GM20431 (cell line): ENCODE measurements around the gene DUSP11.
"Not testable (repeated sequence)": the region's sequence is repeated elsewhere in the genome, so short reads cannot be mapped to it uniquely, and the experiment has no call there.

Experiments used
- in situ Hi-C: fragments of 300-500 bp; cut with MseI, MboI; formaldehyde crosslinking; loops from one replicate; pipeline ENCODE4 v1.15.0; 2020; ENCODE audit warnings: low sequenced_read_pairs; ENCODE audit not compliant: unreplicated experiment

Gene DUSP11

DNA sequence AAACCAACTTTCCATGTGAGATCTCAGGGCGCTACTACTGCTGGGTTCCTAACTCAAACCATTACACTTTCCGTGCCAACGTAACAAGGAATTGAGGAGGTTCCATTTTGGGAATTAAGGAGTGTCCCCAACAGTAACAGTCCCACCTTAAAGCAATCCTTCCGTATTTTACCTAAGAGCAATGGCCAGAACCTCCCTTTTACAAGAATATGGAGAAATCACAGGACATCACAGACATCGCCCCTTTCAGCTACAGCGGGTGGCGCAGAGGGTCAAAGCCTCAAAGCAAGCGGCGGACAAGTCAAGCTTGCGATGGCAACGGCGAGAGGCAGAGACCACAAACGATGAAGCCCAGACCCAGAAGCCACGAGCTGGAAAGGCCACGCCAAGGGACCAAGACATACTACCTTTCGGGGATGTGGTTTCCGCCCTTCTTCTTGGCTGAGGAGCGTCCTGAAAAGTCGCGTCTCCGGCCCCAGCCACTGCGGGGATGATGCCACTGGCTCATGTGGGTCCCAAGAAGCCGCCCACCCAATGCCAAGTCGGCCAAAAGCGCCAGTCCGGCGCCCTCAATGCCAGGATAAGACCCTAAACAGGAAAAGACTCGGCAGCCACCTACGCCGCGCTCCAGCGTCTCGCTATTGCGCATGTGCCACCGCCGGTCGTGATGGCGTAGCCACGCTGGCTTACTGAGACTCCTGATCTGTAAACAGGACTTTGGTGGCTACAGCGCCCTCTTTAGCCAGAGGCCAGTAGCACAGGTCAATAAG is at the start of gene DUSP11:
Gene DUSP11, minus strand, starts transcription at position 637 of the 770 bp plus-strand sequence. Its CDS starts 129 bp downstream, at position 508.
- in situ Hi-C loops: no loop called here

- in situ Hi-C loops: no loop called here
Observed at GRCh38 chr2:73828818-73829570, 49.1 kb upstream of the DUSP11 start, which contains the start of gene STAMBP. Gene STAMBP, plus strand, starts transcription at chr2:73828961. Its CDS starts 1,896 bp downstream, at chr2:73830857.

- in situ Hi-C loops: no loop called here
Observed at GRCh38 chr2:73828389-73828817, 48.5 kb upstream of the DUSP11 start.

GRCh38 chr2:73827660-73828388 is 47.9 kb upstream of the DUSP11 start:
- in situ Hi-C loops: no loop called here

DNA sequence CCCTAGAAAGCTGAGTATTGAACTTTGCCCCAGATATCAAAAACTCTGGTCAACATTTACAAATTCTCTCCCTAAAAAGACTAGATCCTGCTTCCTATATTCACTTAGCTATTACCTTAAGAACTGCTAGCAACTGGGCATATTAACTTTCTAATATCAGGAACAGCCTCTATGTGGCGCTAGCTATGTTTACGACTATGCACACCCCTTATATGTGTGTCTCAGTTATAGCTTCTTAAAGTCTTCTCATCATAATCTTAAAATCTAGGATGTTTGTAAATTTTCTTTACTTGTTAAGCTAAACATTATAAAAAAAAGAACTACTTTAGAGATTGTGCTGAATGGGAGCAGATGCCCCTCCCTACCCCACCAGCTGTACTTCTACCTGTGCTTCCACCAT is 47.1 kb upstream of the DUSP11 start:
- in situ Hi-C loops: no loop called here

DNA sequence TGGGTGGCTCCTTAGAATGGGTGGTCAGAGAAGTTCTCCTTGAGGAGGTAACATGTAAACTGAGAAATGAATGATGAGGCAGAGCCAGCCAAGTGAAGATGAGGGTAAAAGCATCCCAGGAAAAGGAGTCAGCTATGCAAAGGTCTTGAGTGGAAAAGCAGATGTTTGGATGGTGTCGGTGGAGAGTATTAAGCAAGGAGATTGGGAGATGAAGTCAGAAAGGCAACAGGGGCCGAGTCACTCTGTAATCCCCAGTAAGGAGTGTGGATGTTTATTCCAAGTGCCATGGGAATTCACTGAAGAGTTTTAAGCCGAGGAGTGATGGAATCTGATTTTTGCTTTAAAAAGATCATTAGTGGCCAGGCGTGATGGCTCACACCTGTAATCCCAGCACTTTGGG is 45.5 kb upstream of the DUSP11 start:
- in situ Hi-C loops: no loop called here

DNA sequence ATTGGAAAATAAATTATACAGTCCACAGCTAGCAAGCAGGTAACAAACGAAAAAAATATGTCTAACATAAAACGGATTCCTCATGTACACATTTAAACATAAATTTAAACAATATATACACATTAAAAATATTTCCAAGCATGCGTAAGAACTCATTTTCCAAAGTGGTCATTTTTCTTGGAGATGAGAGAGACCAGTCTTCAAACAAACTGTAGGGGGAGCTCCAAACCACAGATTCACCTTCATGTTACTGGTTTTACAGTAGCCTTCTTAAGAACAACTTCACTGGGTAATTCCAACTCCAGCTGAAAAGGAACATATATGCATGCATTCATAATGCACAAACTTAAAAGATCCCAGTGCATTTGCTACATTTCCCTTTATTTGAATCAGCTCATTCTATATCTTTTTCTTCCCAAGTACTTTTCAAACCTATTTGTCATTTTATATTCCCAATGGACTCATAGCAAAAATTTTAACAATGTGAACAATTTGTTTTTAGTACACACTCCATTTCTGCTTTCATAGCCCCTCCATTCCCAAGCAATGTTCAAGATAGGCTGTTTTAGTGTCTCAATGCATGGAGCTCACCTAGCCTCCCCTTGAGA is 44.1 kb upstream of the DUSP11 start:
- in situ Hi-C loops: no loop called here

- in situ Hi-C loops: no loop called here
Observed at GRCh38 chr2:73823416-73823815, 43.5 kb upstream of the DUSP11 start.

DNA sequence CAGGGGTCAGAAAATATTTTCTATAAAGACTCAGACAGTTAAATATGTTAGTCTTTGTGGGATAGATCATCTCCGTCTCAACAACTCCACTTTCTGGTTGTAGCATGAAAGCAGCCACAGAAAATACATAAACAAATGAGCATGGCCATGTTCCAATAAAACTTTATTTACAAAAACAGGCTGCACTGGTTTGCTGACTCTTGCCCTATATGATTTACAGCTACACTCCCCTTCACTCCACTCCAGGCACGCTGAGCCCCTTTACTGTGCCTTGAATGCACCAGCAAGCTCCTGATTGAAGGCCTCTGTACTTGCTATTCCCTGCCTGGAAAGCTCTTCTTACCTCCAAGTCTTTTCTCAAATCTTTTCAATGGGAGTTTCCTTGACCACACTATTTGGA is 43.1 kb upstream of the DUSP11 start:
- in situ Hi-C loops: no loop called here

DNA sequence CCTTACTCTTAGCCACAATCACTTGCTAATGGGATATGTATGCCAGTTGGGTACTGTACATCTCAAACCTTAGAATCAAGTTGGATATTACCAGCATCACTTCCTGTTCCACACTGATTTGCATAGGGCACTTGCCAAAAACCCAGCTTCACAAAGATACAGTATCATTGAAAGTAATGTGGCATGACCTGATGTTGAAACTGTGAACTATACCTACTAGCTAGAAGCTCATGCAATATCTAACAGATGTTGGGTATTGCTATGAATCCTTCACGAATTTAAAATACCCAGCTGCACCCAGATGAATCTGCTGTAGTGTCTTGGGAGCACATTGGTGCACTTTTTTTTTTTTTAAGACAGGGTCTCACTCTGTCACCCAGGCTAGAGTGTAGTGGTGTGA is 42.4 kb upstream of the DUSP11 start:
- in situ Hi-C loops: no loop called here

DNA sequence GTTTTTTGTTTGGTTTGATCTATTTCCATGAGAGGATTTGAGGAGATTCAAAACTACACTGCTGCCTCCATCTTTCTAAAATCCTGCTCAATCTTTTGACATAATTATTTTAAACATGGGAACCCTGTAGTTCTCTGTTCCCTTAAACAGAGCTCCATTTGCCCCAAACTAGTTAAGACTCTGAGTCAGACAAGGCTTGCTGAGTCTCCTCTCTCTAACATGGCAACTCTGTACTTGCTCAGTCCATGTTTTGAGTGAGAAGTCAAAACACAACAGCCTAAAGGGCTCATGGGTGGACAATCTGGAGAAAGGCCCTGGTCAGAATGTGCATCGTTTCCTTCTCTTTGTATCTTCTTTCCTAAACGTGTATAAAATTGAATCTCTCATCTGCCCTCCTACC is 41.8 kb upstream of the DUSP11 start:
- in situ Hi-C loops: no loop called here

DNA sequence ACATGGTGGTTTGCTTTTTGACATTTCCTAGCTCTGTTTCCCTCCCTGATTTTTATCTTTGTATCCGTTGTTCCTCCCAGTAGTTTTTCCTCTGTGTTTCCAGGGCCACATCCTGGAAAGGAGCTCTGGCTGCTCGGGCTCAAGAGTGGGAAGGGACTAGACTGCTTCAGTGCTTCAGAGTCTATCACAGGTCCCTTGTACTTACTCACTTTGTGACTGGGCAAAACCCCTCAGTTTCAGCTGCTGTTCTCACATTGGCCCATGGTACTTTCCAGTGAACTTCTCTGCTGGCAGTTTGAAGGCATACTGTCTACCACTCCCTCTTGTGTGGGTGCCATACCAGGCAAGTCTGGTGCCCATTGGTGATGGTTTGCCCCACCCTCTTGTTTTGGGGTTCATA is 41.3 kb upstream of the DUSP11 start:
- in situ Hi-C loops: no loop called here

- in situ Hi-C loops: no loop called here
Observed at GRCh38 chr2:73818296-73818695, 38.4 kb upstream of the DUSP11 start.

GRCh38 chr2:73812635-73813034 is 32.7 kb upstream of the DUSP11 start:
- in situ Hi-C loops: no loop called here

- in situ Hi-C loops: no loop called here
Observed at GRCh38 chr2:73811878-73812277, 32.0 kb upstream of the DUSP11 start.

DNA sequence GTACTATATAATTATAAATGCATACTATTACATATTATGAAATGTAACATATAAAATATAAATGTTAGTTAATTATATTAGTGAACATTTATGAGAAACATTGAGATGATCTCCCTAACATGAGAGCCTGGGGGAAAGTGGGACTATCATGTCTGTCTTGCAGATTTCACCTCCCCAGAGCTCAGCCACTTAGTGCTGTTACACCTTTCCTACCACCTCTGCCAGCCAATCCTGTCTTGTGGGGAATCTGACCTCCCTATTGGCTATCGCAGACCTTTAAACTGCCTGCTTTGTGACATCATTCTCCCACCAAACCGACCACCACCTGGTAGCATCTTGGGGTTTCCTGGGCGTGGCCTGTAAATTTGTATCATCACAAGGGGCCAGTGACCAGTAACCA is 4.0 kb upstream of the DUSP11 start, which contains the start of gene C2orf78:
Gene C2orf78, plus strand, starts transcription at position 301 of the 400 bp plus-strand sequence. CDS start 127 bp downstream, outside the sequence.
- in situ Hi-C loops: not testable (repeated sequence)

DNA sequence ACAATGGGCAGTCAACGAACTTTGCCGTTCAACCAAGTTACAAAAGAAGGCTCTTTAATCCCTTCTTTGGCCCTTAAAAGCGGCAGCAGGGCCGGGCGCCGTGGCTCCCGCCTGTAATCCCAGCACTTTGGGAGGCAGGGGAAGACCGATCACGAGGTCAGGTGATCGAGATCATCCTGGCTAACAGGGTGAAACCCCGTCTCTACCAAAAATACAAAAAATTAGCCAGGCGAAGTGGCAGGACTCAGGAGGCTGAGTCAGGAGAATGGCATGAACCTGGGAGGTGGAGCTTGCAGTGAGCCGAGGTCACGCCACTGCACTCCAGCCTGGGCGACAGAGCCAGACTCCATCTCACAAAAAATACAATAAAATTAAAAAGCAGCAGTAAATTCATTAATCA is 3.5 kb upstream of the DUSP11 start:
- in situ Hi-C loops: not testable (repeated sequence)

- in situ Hi-C loops: no loop called here
Observed at GRCh38 chr2:73780237-73780582, 307 bp upstream of the DUSP11 start.

DNA sequence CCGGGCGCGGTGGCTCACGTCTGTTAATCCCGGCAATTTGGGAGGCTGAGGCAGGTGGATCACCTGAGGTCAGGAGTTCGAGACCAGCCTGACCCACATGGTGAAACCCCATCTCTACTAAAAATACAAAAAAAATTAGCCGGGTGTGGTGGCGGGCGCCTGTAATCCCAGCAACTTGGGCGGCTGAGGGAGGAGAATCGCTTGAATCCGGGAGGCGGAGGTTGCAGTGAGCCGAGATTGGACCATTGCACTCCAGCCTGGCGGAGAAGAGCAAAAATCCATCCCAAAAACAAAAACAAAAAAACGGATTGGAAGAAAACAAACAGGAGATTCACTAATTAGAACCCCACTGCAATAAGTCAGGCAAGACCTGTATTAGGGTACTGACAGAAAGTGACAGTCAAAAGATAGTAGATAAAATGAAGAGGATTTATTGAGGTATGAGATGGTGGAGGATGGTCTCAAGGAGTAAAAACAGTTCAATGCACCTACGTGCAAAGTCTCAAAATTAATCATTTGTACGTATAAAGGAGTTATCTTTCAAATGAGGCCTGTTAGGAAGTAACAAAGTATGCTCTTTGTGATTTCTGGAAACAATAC is 936 bp downstream of the DUSP11 start:
- in situ Hi-C loops: not testable (repeated sequence)
